Glomerular endothelial cell (primary cell): Measurements from ENCODE around the gene ARMC6. TPM values are rescaled to one million over a fixed set of nuclear protein-coding genes. Genes with fewer than 3 reads are reported as not detected.
"Not testable (repeated sequence)": the region's sequence is repeated elsewhere in the genome, so short reads cannot be mapped to it uniquely, and the experiment has no call there.

Experiments used
- DNase-seq: peaks from one replicate; pipeline ENCODE4 v3.0.0-alpha.2; 2011; ENCODE audit warnings: low read depth, low spot score; ENCODE audit errors: extremely low read depth
- total RNA-seq: library from RNA; depleted of rRNA; stranded (reverse); fragments of >200 nt; gene quantifications from 2 replicates; pipeline ENCODE4 v1.2.3, GENCODE V29; 2015

The ARMC6 gene
- total RNA-seq, 1 donor from 2014 or later = 41.1 TPM

- DNase-seq = no peak
Observed at GRCh38 chr19:19022380-19022961, 10.9 kb upstream of the ARMC6 start.

GRCh38 chr19:19023376-19023775, 10.0 kb upstream of the ARMC6 start:
- DNase-seq = not testable (repeated sequence)

- DNase-seq = no peak
Observed at GRCh38 chr19:19025861-19026260, 7.5 kb upstream of the ARMC6 start.

GRCh38 chr19:19026299-19026971, 7.0 kb upstream of the ARMC6 start:
- no peak for DNase-seq

GRCh38 chr19:19027228-19027627, 6.2 kb upstream of the ARMC6 start:
- DNase-seq = no peak

- no peak for DNase-seq
Observed at GRCh38 chr19:19028526-19028925, 4.9 kb upstream of the ARMC6 start.

- no peak for DNase-seq
Observed at GRCh38 chr19:19031891-19032290, 1.5 kb upstream of the ARMC6 start.

- DNase-seq = peak; percentile 76
Observed at GRCh38 chr19:19032420-19033175, 805 bp upstream of the ARMC6 start.

GRCh38 chr19:19033176-19033425, 302 bp upstream of the ARMC6 start:
- no peak for DNase-seq

- no peak for DNase-seq
Observed at GRCh38 chr19:19034204-19034624, 811 bp downstream of the ARMC6 start.

- no peak for DNase-seq
Observed at GRCh38 chr19:19039901-19040300, 6.5 kb downstream of the ARMC6 start.

GRCh38 chr19:19040417-19040816, 7.0 kb downstream of the ARMC6 start:
- DNase-seq = no peak

GRCh38 chr19:19042732-19043280, 9.4 kb downstream of the ARMC6 start:
- DNase-seq = no peak

- no peak for DNase-seq
Observed at GRCh38 chr19:19043481-19043880, 10.1 kb downstream of the ARMC6 start.

GRCh38 chr19:19043881-19044280, 10.5 kb downstream of the ARMC6 start:
- no peak for DNase-seq

- no peak for DNase-seq
Observed at GRCh38 chr19:19049406-19049805, 16.0 kb downstream of the ARMC6 start.

GRCh38 chr19:19050104-19050503, 16.7 kb downstream of the ARMC6 start:
- DNase-seq = no peak

- DNase-seq = no peak
Observed at GRCh38 chr19:19050731-19051130, 17.3 kb downstream of the ARMC6 start.

GRCh38 chr19:19051478-19052213, 18.2 kb downstream of the ARMC6 start:
- DNase-seq = no peak

- no peak for DNase-seq
Observed at GRCh38 chr19:19052921-19053320, 19.5 kb downstream of the ARMC6 start.
